Thyroid gland (tissue), 4 donors: Measurements from ENCODE around the gene LRMDA. TPM values are rescaled to one million over a fixed set of nuclear protein-coding genes. Genes with fewer than 3 reads are reported as not detected.

Source experiments
- DNase-seq, 2 donors: peaks; one replicate each; pipeline ENCODE4 v3.0.0-alpha.2; 2019
- H3K27ac ChIP-seq, 3 donors: fragments of 200-600 bp; sonication (generic); 1 replicate in 2 of 3; 2 replicates in 1 of 3; pipeline ENCODE4 v1.5.1; 2016 to 2019; ENCODE audit warnings: mild to moderate bottlenecking in 1 of 3, moderate library complexity in 1 of 3
- H3K27me3 ChIP-seq: fragments of 200-600 bp; sonication (generic); one replicate; pipeline ENCODE4 v1.5.1; 2019
- H3K36me3 ChIP-seq, 2 donors: fragments of 200-600 bp; sonication (generic); one replicate each; pipeline ENCODE4 v1.5.1; 2016 to 2019
- H3K4me1 ChIP-seq, 2 donors: fragments of 200-600 bp; sonication (generic); one replicate each; pipeline ENCODE4 v1.5.1; 2017 to 2019
- H3K4me3 ChIP-seq, 3 donors: fragments of 200-600 bp; sonication (generic); replicated peaks in 1 of 3; 1 replicate in 2 of 3; 2 replicates in 1 of 3; pipeline ENCODE4 v1.5.1; 2016; ENCODE audit warnings: mild to moderate bottlenecking in 1 of 3
- H3K9me3 ChIP-seq: fragments of 200-600 bp; sonication (generic); one replicate; pipeline ENCODE4 v1.5.1; 2017
- POLR2A ChIP-seq, 2 donors: fragments of 450-650 bp; IDR thresholded peaks; one replicate each; pipeline ENCODE4 v1.6.1; 2017; ENCODE audit warnings: antibody characterized with exemption in 2 of 2, mild to moderate bottlenecking in 2 of 2, moderate library complexity in 1 of 2
- WGBS, 2 donors: methylation state at CpG; one replicate each; pipeline ENCODE4 v1.1.5; 2017; 5-methylcytosine and 5-hydroxymethylcytosine counted together
- intact Hi-C: fragments of 100-400 bp; cut with DNase I; formaldehyde crosslinking; loops from one replicate; pipeline ENCODE4 v1.15.1; 2023
- total RNA-seq, 4 donors: library from RNA; depleted of rRNA; stranded (reverse); fragments of >200 nt; gene quantifications; one replicate each; pipeline ENCODE4 v1.2.3, GENCODE V29; 2016
- TF ChIP-seq, protein P1 (sequence below), 6 experiments: fragments of 200-600 bp in 3 of 6; fragments of 450-650 bp in 3 of 6; sonication (generic) in 3 of 6; IDR thresholded peaks; one replicate each; pipeline ENCODE4 v1.5.1; 2016 to 2019; ENCODE audit warnings: antibody characterized with exemption in 6 of 6, mild to moderate bottlenecking in 2 of 6, inconsistent platforms in 1 of 6, moderate library complexity in 1 of 6

The LRMDA gene
- total RNA-seq, 4 donors from 2014 or later = 16.5 to 31.7 (median 23.2) TPM

DNA sequence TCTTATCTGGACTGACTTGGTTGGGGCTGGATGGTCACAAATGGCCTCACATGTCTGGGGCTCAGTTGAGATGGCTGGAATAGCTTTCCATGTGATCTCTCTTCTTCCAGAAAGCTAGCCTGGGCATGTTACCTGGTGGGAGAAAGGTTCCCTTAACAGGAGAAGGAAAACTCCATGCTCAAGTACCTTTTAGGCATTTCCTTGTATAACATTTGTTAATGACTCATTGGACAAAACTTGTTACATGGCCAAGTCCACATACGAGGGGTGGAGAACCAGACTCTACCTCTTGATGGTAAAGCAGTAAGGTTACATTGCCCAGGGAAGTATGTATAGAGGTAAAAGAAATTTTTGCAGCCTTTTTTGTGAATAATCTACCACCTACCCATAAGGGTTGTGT, 826.4 kb downstream of the LRMDA start:
- no peak for DNase-seq
- Histone ChIP-seq H3K4me3 (no peak overlapping the region), H3K27ac (no peak overlapping the region), H3K4me1 (no peaks in the 10 kb centered on the region), H3K9me3 (no peaks in the 10 kb centered on the region), H3K36me3 (no peaks in the 10 kb centered on the region), H3K27me3 (no peaks in the 10 kb centered on the region)
- TF ChIP-seq, protein P1, sequence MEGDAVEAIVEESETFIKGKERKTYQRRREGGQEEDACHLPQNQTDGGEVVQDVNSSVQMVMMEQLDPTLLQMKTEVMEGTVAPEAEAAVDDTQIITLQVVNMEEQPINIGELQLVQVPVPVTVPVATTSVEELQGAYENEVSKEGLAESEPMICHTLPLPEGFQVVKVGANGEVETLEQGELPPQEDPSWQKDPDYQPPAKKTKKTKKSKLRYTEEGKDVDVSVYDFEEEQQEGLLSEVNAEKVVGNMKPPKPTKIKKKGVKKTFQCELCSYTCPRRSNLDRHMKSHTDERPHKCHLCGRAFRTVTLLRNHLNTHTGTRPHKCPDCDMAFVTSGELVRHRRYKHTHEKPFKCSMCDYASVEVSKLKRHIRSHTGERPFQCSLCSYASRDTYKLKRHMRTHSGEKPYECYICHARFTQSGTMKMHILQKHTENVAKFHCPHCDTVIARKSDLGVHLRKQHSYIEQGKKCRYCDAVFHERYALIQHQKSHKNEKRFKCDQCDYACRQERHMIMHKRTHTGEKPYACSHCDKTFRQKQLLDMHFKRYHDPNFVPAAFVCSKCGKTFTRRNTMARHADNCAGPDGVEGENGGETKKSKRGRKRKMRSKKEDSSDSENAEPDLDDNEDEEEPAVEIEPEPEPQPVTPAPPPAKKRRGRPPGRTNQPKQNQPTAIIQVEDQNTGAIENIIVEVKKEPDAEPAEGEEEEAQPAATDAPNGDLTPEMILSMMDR (IDR thresholded peaks at IDR 0.05) = no peak
- no peak for TF ChIP-seq POLR2A (IDR thresholded peaks at IDR 0.05)
- intact Hi-C loops = no loop called here
- 76 to 97% methylated on average over 1 of the region's 1 CpG for WGBS, 2 donors

DNA sequence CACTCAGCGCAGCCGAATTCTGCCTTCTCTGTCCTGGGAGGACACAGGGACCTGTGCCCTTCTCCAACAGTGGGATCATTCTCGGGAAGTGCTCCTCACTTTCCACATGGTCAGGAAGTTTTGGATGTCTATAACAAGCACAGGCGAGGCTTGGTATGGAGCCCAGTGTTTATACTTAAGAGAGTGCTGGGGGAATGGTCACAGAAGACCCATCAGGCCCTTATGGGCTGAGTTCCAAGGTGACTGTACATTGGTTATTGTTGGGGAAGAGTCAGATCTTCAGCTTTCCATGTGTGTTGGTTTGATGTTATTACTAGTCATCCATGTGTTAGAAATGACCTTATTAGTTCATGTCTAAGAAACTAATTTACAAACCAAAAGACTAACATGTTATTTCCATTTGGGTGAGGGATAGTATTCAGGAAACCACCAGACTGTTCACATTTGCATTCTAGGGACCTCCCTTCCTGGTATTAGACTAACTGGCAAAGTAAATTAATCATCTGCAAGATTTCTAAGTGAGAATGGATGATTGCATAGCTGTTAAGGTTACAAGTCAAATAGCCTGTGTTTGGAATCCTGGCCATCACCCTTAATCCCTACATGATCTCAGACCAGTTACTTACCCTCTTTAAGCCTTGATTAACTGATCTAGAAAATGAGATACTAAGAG, 834.2 kb downstream of the LRMDA start:
- no peaks in the 10 kb centered on the region for H3K36me3 ChIP-seq
- WGBS, 2 donors = 57 to 69% methylated on average over 4 of the region's 4 CpGs
- no peak overlapping the region for H3K4me3 ChIP-seq
- H3K27me3 ChIP-seq = no peaks in the 10 kb centered on the region
- H3K4me1 ChIP-seq = no peaks in the 10 kb centered on the region
- H3K9me3 ChIP-seq = no peaks in the 10 kb centered on the region
- no peak overlapping the region for H3K27ac ChIP-seq
- no peak for TF ChIP-seq POLR2A (IDR thresholded peaks at IDR 0.05)
- TF ChIP-seq, protein P1 (IDR thresholded peaks at IDR 0.05) = no peak
- intact Hi-C loops = no loop called here
- DNase-seq = no peak

DNA sequence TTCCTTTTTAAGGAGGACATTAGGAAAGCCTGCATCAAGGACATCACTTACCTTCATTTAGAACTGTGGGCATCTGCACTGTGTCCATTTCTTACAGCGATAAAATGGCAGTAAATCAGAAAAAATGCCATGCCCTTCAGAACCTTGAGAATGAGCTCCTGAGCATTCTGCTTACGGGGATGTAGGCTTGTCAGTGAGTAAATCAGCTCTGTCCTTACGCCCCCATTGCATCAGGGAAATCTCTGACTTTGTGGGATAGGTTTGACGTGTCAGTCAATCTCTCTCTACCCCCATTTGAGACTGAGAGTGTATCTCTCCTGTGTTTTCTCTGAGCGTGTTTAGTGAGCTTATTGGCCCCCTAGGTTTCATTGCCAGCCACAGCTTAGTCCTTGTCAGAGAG, 837.1 kb downstream of the LRMDA start:
- Histone ChIP-seq H3K27ac (no peak overlapping the region), H3K27me3 (no peaks in the 10 kb centered on the region), H3K4me1 (no peaks in the 10 kb centered on the region), H3K4me3 (no peak overlapping the region), H3K9me3 (no peaks in the 10 kb centered on the region), H3K36me3 (no peaks in the 10 kb centered on the region)
- no peak for DNase-seq
- 76 to 84% methylated on average over 5 of the region's 5 CpGs for WGBS, 2 donors
- intact Hi-C loops = no loop called here
- no peak for TF ChIP-seq POLR2A (IDR thresholded peaks at IDR 0.05)
- TF ChIP-seq, protein P1 (IDR thresholded peaks at IDR 0.05) = no peak

DNA sequence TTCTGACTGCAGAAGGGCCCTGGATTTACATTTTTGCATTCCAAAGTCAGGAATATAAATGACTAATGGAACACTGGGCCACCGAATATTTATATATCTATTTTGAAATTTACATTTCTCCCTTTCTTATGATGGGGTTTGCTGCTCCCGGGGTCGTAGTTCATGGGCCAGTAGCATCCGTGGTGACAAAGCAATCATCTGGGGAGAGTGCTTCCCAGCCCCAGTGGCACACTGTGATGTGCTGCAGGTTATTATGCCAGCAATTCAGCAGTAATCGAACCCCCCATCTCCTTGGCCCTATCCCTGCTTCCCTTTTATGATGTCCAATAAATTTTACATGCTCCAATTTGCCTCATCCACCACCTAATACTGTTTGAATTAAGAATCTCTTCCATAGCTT, 837.5 kb downstream of the LRMDA start:
- Histone ChIP-seq H3K27me3 (no peaks in the 10 kb centered on the region), H3K27ac (no peak overlapping the region), H3K4me3 (no peak overlapping the region), H3K36me3 (no peaks in the 10 kb centered on the region), H3K9me3 (no peaks in the 10 kb centered on the region), H3K4me1 (no peaks in the 10 kb centered on the region)
- no peak for DNase-seq
- 83 to 91% methylated on average over 5 of the region's 5 CpGs for WGBS, 2 donors
- intact Hi-C loops = no loop called here
- TF ChIP-seq POLR2A (IDR thresholded peaks at IDR 0.05) = no peak
- TF ChIP-seq, protein P1 (IDR thresholded peaks at IDR 0.05) = no peak

DNA sequence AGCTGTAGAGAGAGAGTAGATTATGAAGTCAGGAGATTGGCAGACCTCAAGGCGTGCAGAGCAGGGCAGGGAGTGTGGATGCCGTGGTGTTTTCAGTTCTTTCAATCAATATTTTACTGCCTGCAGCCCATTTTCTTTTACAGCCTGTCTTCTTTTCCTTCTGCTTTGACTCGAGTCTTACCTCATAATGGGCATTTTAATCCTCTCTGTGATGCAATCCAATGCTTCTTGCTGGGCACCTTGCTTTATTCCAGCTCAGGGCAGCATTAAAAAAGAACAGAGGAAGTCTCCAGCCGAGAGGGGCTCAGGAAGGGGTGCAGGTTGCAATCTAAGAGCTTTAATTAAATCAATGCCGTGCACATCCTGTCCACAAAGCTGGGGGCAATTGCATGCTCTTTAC, 839.0 kb downstream of the LRMDA start:
- H3K4me1 ChIP-seq = no peaks in the 10 kb centered on the region

More for the DNA sequence above, 839.0 kb downstream of the LRMDA start:
- no peak for TF ChIP-seq POLR2A (IDR thresholded peaks at IDR 0.05)
- TF ChIP-seq, protein P1 (IDR thresholded peaks at IDR 0.05) = no peak
- intact Hi-C loops = no loop called here
- H3K27ac ChIP-seq = no peak overlapping the region
- no peak for DNase-seq
- no peak overlapping the region for H3K4me3 ChIP-seq
- H3K27me3 ChIP-seq = no peaks in the 10 kb centered on the region
- no peaks in the 10 kb centered on the region for H3K36me3 ChIP-seq
- WGBS, 2 donors = 89% methylated on average over 5 of the region's 5 CpGs
- H3K9me3 ChIP-seq = no peaks in the 10 kb centered on the region
